ENCODE measurements around the gene MAP4K3.

Gene MAP4K3

GRCh38 chr2:39479053-39479670, 42.1 kb upstream of the MAP4K3 start:
- Histone ChIP-seq H3K27me3 (ENCODE audit: insufficient read depth, insufficient read length) (no peaks in the 10 kb centered on the region), H3K9me3 (ENCODE audit: insufficient read depth, low read length) (no peaks in the 10 kb centered on the region)
- no peak for TF ChIP-seq SUZ12 (IDR thresholded peaks at IDR 0.05; ENCODE audit: extremely low read depth, insufficient read depth, insufficient read length)

DNA sequence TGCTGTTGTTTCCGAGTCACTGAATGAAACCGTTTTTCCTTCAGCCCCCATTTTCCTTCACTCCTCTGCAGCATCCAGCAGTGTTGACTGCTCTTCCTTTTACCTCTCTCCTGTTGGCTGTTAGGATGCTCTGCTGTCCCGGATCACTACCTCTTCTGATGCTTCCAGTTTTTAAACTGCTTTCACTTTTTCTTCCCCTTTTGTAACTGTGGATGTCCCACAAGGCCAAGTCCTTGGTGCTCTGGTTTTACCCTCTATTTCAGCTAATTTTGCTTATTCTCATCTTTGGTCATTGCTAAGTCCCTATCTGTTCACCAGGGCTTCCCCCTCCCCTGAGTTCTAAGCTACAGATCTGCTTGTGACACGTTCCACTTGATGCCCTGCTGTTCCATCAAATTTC, 39.4 kb upstream of the MAP4K3 start:
- TF ChIP-seq SUZ12 (IDR thresholded peaks at IDR 0.05; ENCODE audit: extremely low read depth, insufficient read depth, insufficient read length) (no peak), ZNF274 (IDR thresholded peaks at IDR 0.05; ENCODE audit: low read depth, low read length) (no peak), YY1 (IDR thresholded peaks at IDR 0.05; ENCODE audit: insufficient read depth, insufficient read length) (no peak)
- Histone ChIP-seq H3K4me3 (ENCODE audit: insufficient read length, low read depth) (no peak overlapping the region), H3K9ac (ENCODE audit: insufficient read length, low read depth) (no peak overlapping the region), H3K27me3 (ENCODE audit: insufficient read depth, insufficient read length) (no peaks in the 10 kb centered on the region), H3K36me3 (ENCODE audit: insufficient read depth, insufficient read length, low read length) (no peaks in the 10 kb centered on the region), H3K9me3 (ENCODE audit: insufficient read depth, low read length) (no peaks in the 10 kb centered on the region), H3K4me1 (ENCODE audit: insufficient read depth, insufficient read length) (no peaks in the 10 kb centered on the region)
- no peak for DNase-seq (ENCODE audit: low read depth, low spot score)

More at GRCh38 chr2:39479053-39479670, 42.1 kb upstream of the MAP4K3 start:
- no peak for DNase-seq (ENCODE audit: low read depth, low spot score)
- Histone ChIP-seq H3K9ac (ENCODE audit: insufficient read length, low read depth) (no peak overlapping the region), H3K4me3 (ENCODE audit: insufficient read length, low read depth) (no peak overlapping the region), H3K36me3 (ENCODE audit: insufficient read depth, insufficient read length, low read length) (no peaks in the 10 kb centered on the region), H3K4me1 (ENCODE audit: insufficient read depth, insufficient read length) (no peaks in the 10 kb centered on the region)

- no peaks in the 10 kb centered on the region for H3K9me3 ChIP-seq (ENCODE audit: insufficient read depth, low read length)
- no peak overlapping the region for H3K9ac ChIP-seq (ENCODE audit: insufficient read length, low read depth)
- no peaks in the 10 kb centered on the region for H3K27me3 ChIP-seq (ENCODE audit: insufficient read depth, insufficient read length)
- no peak overlapping the region for H3K4me3 ChIP-seq (ENCODE audit: insufficient read length, low read depth)
- TF ChIP-seq YY1 (IDR thresholded peaks at IDR 0.05; ENCODE audit: insufficient read depth, insufficient read length): no peak
- no peak for TF ChIP-seq SUZ12 (IDR thresholded peaks at IDR 0.05; ENCODE audit: extremely low read depth, insufficient read depth, insufficient read length)
- no peak for TF ChIP-seq ZNF274 (IDR thresholded peaks at IDR 0.05; ENCODE audit: low read depth, low read length)
- no peaks in the 10 kb centered on the region for H3K36me3 ChIP-seq (ENCODE audit: insufficient read depth, insufficient read length, low read length)
- DNase-seq (ENCODE audit: low read depth, low spot score): no peak
- no peaks in the 10 kb centered on the region for H3K4me1 ChIP-seq (ENCODE audit: insufficient read depth, insufficient read length)
Observed at GRCh38 chr2:39475006-39475405, 37.9 kb upstream of the MAP4K3 start.

GRCh38 chr2:39470580-39470979, 33.5 kb upstream of the MAP4K3 start:
- no peak overlapping the region for H3K9ac ChIP-seq (ENCODE audit: insufficient read length, low read depth)
- no peaks in the 10 kb centered on the region for H3K27me3 ChIP-seq (ENCODE audit: insufficient read depth, insufficient read length)
- H3K9me3 ChIP-seq (ENCODE audit: insufficient read depth, low read length): no peaks in the 10 kb centered on the region
- H3K4me1 ChIP-seq (ENCODE audit: insufficient read depth, insufficient read length): no peaks in the 10 kb centered on the region
- DNase-seq (ENCODE audit: low read depth, low spot score): no peak
- no peaks in the 10 kb centered on the region for H3K36me3 ChIP-seq (ENCODE audit: insufficient read depth, insufficient read length, low read length)
- H3K4me3 ChIP-seq (ENCODE audit: insufficient read length, low read depth): no peak overlapping the region
- TF ChIP-seq SUZ12 (IDR thresholded peaks at IDR 0.05; ENCODE audit: extremely low read depth, insufficient read depth, insufficient read length) (no peak), ZNF274 (IDR thresholded peaks at IDR 0.05; ENCODE audit: low read depth, low read length) (no peak), YY1 (IDR thresholded peaks at IDR 0.05; ENCODE audit: insufficient read depth, insufficient read length) (no peak)

DNA sequence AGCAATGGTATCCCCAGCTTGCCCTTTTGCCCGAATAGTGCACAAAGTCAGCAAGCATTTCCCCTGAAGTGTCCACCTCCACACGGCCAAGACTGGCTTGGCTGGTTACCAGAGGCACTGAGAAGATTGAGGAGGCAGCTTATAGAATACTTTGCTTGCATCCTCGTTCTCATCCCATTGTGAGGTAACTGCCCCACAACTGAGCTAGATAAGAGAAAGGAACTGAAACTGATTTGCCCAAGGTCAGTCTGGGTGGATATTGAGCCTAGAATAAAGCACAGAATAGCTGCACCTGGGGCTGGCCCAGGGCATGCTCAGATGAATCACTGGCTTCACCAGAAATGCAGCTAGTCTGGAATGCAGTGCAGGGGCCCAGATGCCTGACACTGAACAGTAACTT, 32.7 kb upstream of the MAP4K3 start:
- Histone ChIP-seq H3K36me3 (ENCODE audit: insufficient read depth, insufficient read length, low read length) (no peaks in the 10 kb centered on the region), H3K9ac (ENCODE audit: insufficient read length, low read depth) (no peak overlapping the region), H3K4me1 (ENCODE audit: insufficient read depth, insufficient read length) (no peaks in the 10 kb centered on the region), H3K27me3 (ENCODE audit: insufficient read depth, insufficient read length) (no peaks in the 10 kb centered on the region), H3K4me3 (ENCODE audit: insufficient read length, low read depth) (no peak overlapping the region), H3K9me3 (ENCODE audit: insufficient read depth, low read length) (no peaks in the 10 kb centered on the region)
- DNase-seq (ENCODE audit: low read depth, low spot score): no peak
- TF ChIP-seq YY1 (IDR thresholded peaks at IDR 0.05; ENCODE audit: insufficient read depth, insufficient read length) (no peak), SUZ12 (IDR thresholded peaks at IDR 0.05; ENCODE audit: extremely low read depth, insufficient read depth, insufficient read length) (no peak), ZNF274 (IDR thresholded peaks at IDR 0.05; ENCODE audit: low read depth, low read length) (no peak)

DNA sequence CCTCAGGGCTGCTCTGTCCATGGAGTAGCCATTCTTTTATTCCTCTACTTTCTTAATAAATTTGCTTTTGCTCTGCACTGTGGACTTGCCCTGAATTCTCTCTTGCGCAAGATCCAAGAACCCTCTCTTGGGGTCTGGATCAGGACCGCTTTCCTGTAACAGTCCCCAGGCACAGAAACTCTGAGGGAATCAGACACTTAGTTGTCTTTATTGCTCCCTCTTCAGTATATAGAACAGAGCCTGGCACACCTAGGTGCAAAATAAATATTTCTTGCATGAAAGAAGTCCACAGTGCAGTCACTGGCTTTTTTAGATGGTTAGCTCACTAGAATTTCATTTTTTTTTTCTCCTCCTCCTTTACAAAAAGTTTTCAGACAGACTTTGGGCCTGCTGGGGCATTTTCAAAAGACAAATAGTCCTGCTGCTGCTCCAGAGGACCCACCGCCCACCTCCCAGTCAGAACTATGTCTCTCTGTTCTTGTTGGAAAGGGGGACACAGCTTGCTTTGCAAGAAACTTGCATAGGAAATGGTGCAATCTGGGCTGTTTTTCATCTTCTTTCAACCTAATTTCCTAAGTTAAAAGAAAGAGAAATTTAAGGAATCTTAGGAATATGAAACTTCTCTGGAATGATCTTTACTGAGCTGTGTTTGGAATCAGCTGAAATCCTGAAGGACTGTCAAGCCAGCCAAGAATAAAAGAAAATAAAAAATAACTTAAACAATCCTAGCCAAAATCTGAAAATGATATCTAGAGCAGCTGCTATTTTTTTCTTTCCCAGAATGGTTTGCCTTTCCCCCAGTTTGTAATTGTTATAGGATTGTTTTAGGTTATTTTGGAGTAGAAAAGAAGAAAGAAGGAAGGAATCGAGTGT, 31.7 kb upstream of the MAP4K3 start:
- H3K9ac ChIP-seq (ENCODE audit: insufficient read length, low read depth): no peak overlapping the region
- no peaks in the 10 kb centered on the region for H3K9me3 ChIP-seq (ENCODE audit: insufficient read depth, low read length)
- no peaks in the 10 kb centered on the region for H3K27me3 ChIP-seq (ENCODE audit: insufficient read depth, insufficient read length)
- no peaks in the 10 kb centered on the region for H3K4me1 ChIP-seq (ENCODE audit: insufficient read depth, insufficient read length)
- DNase-seq (ENCODE audit: low read depth, low spot score): no peak
- no peak overlapping the region for H3K4me3 ChIP-seq (ENCODE audit: insufficient read length, low read depth)
- no peaks in the 10 kb centered on the region for H3K36me3 ChIP-seq (ENCODE audit: insufficient read depth, insufficient read length, low read length)
- TF ChIP-seq ZNF274 (IDR thresholded peaks at IDR 0.05; ENCODE audit: low read depth, low read length) (no peak), YY1 (IDR thresholded peaks at IDR 0.05; ENCODE audit: insufficient read depth, insufficient read length) (no peak), SUZ12 (IDR thresholded peaks at IDR 0.05; ENCODE audit: extremely low read depth, insufficient read depth, insufficient read length) (no peak)

- Histone ChIP-seq H3K9me3 (ENCODE audit: insufficient read depth, low read length) (no peaks in the 10 kb centered on the region), H3K36me3 (ENCODE audit: insufficient read depth, insufficient read length, low read length) (no peaks in the 10 kb centered on the region), H3K4me3 (ENCODE audit: insufficient read length, low read depth) (no peak overlapping the region), H3K27me3 (ENCODE audit: insufficient read depth, insufficient read length) (no peaks in the 10 kb centered on the region), H3K4me1 (ENCODE audit: insufficient read depth, insufficient read length) (no peaks in the 10 kb centered on the region), H3K9ac (ENCODE audit: insufficient read length, low read depth) (no peak overlapping the region)
- TF ChIP-seq SUZ12 (IDR thresholded peaks at IDR 0.05; ENCODE audit: extremely low read depth, insufficient read depth, insufficient read length) (no peak), ZNF274 (IDR thresholded peaks at IDR 0.05; ENCODE audit: low read depth, low read length) (no peak), YY1 (IDR thresholded peaks at IDR 0.05; ENCODE audit: insufficient read depth, insufficient read length) (no peak)
- DNase-seq (ENCODE audit: low read depth, low spot score): no peak
Observed at GRCh38 chr2:39466311-39466710, 29.2 kb upstream of the MAP4K3 start.

All from NT2/D1 (cell line).